ENCODE results near the gene VPS54. TPM values are rescaled to one million over a fixed set of nuclear protein-coding genes. Genes with fewer than 3 reads are reported as not detected.

VPS54 gene
- total RNA-seq, 1 experiment from 2014 or later: 14.6 TPM

DNA sequence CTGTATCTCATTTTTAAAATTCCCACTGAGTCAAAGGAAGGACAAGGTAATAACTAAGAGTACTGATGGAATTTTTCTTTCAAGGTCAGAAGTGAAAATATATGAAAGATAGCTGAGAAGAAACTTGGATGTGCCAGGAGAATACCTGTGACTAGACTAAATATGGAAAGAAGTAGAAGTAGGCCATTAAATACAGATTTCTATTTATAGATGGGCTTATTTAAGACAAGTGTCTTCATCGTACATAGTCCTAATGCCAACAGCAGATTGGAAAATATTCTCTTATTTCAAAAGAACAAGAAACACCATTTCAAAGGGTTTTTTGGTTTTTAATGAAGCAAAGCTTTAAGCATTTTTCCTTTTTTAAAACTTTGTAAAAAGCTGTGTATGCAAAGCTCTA, 155.5 kb downstream of the VPS54 start:
- Mint-ChIP-seq H3K9me3 (no peaks in the 10 kb centered on the region), H3K27me3 (ENCODE audit: low read depth) (no peaks in the 10 kb centered on the region), H3K27ac (peak overlapping the region; percentile 50; the same call in 1 of the 2 replicates), H3K4me3 (no peak overlapping the region), H3K36me3 (peaks cover 87% of the 10 kb centered on the region), H3K4me1 (peaks cover 71% of the 10 kb centered on the region)
- DNase-seq (ENCODE audit: low spot score) (no peak), ATAC-seq (no peak)
- CTCF ChIA-PET: no interaction called here
- POLR2A ChIA-PET: interaction anchor here (0.8 kb wide), 1 partner anchor 10 kb away, joined by 3 read pairs; no protein-coding TSS in a partner anchor
- TF ChIP-seq, protein P1, sequence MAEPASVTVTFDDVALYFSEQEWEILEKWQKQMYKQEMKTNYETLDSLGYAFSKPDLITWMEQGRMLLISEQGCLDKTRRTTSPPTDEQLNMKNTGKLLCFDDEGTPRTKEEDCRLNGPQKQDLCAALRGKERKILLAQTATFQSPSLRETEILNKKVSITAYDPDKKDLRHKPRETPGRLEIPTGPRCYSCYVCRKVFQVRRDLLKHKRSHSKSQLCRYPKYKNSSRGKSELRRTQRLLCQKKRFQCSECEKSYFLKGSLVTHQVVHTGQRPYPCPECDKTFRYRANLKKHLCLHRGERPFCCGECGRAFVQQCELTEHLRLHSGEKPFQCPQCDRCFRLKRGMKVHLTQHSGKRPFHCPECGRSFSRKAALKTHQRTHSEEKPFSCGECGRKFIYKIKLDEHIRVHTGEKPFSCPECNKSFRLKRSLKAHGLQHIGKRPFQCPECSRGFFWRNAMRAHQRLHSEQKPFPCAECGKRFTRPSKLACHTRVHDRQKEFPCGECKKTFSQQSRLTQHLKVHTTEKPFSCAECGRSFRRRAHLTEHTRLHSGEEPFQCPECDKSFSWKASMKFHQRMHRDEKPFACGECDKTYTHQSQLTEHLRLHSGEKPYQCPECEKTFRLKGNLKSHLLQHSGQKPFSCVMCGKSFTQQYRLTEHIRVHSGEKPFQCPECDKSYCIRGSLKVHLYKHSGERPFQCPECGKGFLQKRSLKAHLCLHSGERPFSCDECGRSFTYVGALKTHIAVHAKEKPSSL (CRISPR knock-in tag; conservative IDR thresholded peaks at IDR 0.05): no peak
- no peak for TF ChIP-seq ZNF138 (CRISPR knock-in tag; conservative IDR thresholded peaks at IDR 0.05)
- no peak for TF ChIP-seq FOXK1 (CRISPR knock-in tag; IDR thresholded peaks at IDR 0.05)
- TF ChIP-seq ZNF219 (CRISPR knock-in tag; IDR thresholded peaks at IDR 0.05; ENCODE audit: borderline replicate concordance): no peak
- TF ChIP-seq, protein P2, sequence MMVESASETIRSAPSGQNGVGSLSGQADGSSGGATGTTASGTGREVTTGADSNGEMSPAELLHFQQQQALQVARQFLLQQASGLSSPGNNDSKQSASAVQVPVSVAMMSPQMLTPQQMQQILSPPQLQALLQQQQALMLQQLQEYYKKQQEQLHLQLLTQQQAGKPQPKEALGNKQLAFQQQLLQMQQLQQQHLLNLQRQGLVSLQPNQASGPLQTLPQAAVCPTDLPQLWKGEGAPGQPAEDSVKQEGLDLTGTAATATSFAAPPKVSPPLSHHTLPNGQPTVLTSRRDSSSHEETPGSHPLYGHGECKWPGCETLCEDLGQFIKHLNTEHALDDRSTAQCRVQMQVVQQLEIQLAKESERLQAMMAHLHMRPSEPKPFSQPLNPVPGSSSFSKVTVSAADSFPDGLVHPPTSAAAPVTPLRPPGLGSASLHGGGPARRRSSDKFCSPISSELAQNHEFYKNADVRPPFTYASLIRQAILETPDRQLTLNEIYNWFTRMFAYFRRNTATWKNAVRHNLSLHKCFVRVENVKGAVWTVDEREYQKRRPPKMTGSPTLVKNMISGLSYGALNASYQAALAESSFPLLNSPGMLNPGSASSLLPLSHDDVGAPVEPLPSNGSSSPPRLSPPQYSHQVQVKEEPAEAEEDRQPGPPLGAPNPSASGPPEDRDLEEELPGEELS (CRISPR knock-in tag; IDR thresholded peaks at IDR 0.05): no peak
- no peak for TF ChIP-seq ZNF121 (CRISPR knock-in tag; IDR thresholded peaks at IDR 0.05)
- TF ChIP-seq ZNF317 (CRISPR knock-in tag; IDR thresholded peaks at IDR 0.05; ENCODE audit: borderline replicate concordance, low read depth): no peak
- TF ChIP-seq, protein P3, sequence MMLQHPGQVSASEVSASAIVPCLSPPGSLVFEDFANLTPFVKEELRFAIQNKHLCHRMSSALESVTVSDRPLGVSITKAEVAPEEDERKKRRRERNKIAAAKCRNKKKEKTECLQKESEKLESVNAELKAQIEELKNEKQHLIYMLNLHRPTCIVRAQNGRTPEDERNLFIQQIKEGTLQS (CRISPR knock-in tag; conservative IDR thresholded peaks at IDR 0.05): no peak
- TF ChIP-seq OVOL2 (CRISPR knock-in tag; IDR thresholded peaks at IDR 0.05; ENCODE audit: borderline replicate concordance): no peak
- TF ChIP-seq, protein P4, sequence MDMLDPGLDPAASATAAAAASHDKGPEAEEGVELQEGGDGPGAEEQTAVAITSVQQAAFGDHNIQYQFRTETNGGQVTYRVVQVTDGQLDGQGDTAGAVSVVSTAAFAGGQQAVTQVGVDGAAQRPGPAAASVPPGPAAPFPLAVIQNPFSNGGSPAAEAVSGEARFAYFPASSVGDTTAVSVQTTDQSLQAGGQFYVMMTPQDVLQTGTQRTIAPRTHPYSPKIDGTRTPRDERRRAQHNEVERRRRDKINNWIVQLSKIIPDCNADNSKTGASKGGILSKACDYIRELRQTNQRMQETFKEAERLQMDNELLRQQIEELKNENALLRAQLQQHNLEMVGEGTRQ (CRISPR knock-in tag; IDR thresholded peaks at IDR 0.05): no peak
- TF ChIP-seq, protein P5, sequence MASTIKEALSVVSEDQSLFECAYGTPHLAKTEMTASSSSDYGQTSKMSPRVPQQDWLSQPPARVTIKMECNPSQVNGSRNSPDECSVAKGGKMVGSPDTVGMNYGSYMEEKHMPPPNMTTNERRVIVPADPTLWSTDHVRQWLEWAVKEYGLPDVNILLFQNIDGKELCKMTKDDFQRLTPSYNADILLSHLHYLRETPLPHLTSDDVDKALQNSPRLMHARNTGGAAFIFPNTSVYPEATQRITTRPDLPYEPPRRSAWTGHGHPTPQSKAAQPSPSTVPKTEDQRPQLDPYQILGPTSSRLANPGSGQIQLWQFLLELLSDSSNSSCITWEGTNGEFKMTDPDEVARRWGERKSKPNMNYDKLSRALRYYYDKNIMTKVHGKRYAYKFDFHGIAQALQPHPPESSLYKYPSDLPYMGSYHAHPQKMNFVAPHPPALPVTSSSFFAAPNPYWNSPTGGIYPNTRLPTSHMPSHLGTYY (CRISPR knock-in tag; IDR thresholded peaks at IDR 0.05): no peak
- TF ChIP-seq ESRRA (CRISPR knock-in tag; IDR thresholded peaks at IDR 0.05; ENCODE audit: borderline replicate concordance): no peak

DNA sequence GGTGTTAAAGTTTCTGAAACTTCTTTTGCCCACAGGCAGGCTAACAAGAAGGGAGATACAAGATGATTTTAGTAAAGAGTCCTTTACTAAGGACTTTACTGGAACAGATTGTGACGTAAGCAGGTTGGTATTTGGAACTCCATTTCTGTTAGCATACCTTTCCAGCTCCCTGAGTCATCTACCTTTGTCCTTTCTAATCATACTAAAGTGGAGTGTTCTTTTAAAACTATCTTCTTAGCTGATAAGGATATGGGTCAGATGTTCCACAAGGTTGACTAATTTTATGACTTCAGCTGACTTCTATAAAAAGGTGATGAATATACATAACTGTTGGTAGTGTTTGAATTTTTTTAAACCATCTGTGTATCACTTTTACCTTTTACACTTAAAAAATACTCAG, 156.4 kb downstream of the VPS54 start:
- no peak overlapping the region for H3K4me3 Mint-ChIP-seq
- peaks cover 67% of the 10 kb centered on the region for H3K4me1 Mint-ChIP-seq

DNA sequence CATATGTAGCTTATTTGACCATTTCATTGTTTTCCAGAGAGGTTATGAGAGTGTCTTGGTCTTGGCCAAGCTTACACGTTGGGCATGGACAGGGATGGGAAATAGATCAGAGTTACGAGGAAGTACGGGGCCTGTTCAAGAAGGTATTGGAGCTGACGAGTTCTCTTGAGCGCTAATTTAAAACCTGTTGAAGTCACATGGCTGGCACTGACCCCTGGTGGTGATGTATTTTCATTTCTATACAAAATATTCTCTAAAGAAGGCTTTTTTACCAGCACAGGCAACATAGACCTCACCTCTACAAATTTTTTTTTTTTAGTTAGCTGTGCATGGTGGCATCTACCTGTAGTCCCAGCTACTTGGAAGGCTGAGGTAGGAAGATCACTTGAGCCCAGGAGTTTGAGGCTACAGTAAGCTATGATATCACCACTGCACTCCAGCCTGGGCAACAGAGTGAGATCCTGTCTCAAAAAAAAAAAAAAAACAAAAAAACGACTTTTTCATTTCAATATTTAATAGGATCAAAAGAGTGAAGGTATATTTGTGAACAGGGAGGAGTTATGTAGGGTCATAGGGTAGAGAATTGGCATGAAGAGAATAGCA, 157.9 kb downstream of the VPS54 start:
- Mint-ChIP-seq H3K27me3 (ENCODE audit: low read depth) (no peaks in the 10 kb centered on the region), H3K4me1 (peaks cover 67% of the 10 kb centered on the region), H3K27ac (peak overlapping the region; percentile 18; the same call in 1 of the 2 replicates), H3K36me3 (peaks cover 90% of the 10 kb centered on the region), H3K9me3 (no peaks in the 10 kb centered on the region), H3K4me3 (no peak overlapping the region)
- no peak for TF ChIP-seq NFYB (CRISPR knock-in tag; conservative IDR thresholded peaks at IDR 0.05; ENCODE audit: low read depth)
- TF ChIP-seq ZNF121 (CRISPR knock-in tag; IDR thresholded peaks at IDR 0.05): 0 out of 2 replicates have a peak, but pooled peaks have one; percentile 7
- TF ChIP-seq, protein P6, sequence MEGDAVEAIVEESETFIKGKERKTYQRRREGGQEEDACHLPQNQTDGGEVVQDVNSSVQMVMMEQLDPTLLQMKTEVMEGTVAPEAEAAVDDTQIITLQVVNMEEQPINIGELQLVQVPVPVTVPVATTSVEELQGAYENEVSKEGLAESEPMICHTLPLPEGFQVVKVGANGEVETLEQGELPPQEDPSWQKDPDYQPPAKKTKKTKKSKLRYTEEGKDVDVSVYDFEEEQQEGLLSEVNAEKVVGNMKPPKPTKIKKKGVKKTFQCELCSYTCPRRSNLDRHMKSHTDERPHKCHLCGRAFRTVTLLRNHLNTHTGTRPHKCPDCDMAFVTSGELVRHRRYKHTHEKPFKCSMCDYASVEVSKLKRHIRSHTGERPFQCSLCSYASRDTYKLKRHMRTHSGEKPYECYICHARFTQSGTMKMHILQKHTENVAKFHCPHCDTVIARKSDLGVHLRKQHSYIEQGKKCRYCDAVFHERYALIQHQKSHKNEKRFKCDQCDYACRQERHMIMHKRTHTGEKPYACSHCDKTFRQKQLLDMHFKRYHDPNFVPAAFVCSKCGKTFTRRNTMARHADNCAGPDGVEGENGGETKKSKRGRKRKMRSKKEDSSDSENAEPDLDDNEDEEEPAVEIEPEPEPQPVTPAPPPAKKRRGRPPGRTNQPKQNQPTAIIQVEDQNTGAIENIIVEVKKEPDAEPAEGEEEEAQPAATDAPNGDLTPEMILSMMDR (IDR thresholded peaks at IDR 0.05): peak; percentile 47
- CTCF ChIA-PET: interaction anchor here (0.6 to 2.4 kb wide), 17 partner anchors 8 to 810 kb away, joined by 3 to 34 read pairs (median 4); no protein-coding TSS in a partner anchor
- POLR2A ChIA-PET: interaction anchor here (0.7 to 1.6 kb wide), 4 partner anchors 18 to 1386 kb away, joined by 5 to 8 read pairs (median 6); no protein-coding TSS in a partner anchor
- DNase-seq (ENCODE audit: low spot score) (no peak), ATAC-seq (peak; percentile 73)

More for the DNA sequence above, 156.4 kb downstream of the VPS54 start:
- H3K27ac Mint-ChIP-seq: peak overlapping the region; percentile 82
- no peaks in the 10 kb centered on the region for H3K27me3 Mint-ChIP-seq (ENCODE audit: low read depth)
- ChIA-PET POLR2A (no interaction called here), CTCF (no interaction called here)
- ATAC-seq: no peak
- no peak for TF ChIP-seq NR1H2 (CRISPR knock-in tag; IDR thresholded peaks at IDR 0.05)
- DNase-seq (ENCODE audit: low spot score): no peak
- peaks cover 89% of the 10 kb centered on the region for H3K36me3 Mint-ChIP-seq
- no peaks in the 10 kb centered on the region for H3K9me3 Mint-ChIP-seq

Data from WTC11 (cell line).